Stimulated activated CD4-positive, alpha-beta T cell treated with anti-CD3 and anti-CD28 coated beads, Interleukin-1b, Interleukin-23, amount 100 ng/mL, for 4 hours (primary cell): ENCODE measurements around the gene DCC.

Experiments
- DNase-seq, 2 donors: peaks; one replicate each; pipeline ENCODE4 v3.0.0-alpha.2; 2020; ENCODE audit warnings: low read depth in 2 of 2

The DCC gene

GRCh38 chr18:52339891-52340371 lies at the start of gene DCC:
Gene DCC, plus strand, starts transcription at chr18:52340197. Its CDS starts 591 bp downstream, at chr18:52340788.
- no peak for DNase-seq

GRCh38 chr18:52310651-52311050 lies 29.3 kb upstream of the DCC start:
- DNase-seq = no peak

GRCh38 chr18:52311331-52311730 lies 28.7 kb upstream of the DCC start:
- DNase-seq = no peak

- DNase-seq = no peak
Measured at GRCh38 chr18:52312346-52312745, 27.7 kb upstream of the DCC start.

- no peak for DNase-seq
Measured at GRCh38 chr18:52313213-52313612, 26.8 kb upstream of the DCC start.

- no peak for DNase-seq
Measured at GRCh38 chr18:52319424-52319983, 20.5 kb upstream of the DCC start.

GRCh38 chr18:52322307-52322706 lies 17.7 kb upstream of the DCC start:
- DNase-seq = no peak

- DNase-seq = no peak
Measured at GRCh38 chr18:52323802-52324201, 16.2 kb upstream of the DCC start.

GRCh38 chr18:52325997-52326396 lies 14.0 kb upstream of the DCC start:
- no peak for DNase-seq

GRCh38 chr18:52333860-52334259 lies 6.1 kb upstream of the DCC start:
- no peak for DNase-seq

- DNase-seq = no peak
Measured at GRCh38 chr18:52334307-52334706, 5.7 kb upstream of the DCC start.

- DNase-seq = no peak
Measured at GRCh38 chr18:52334896-52335295, 5.1 kb upstream of the DCC start.

GRCh38 chr18:52337276-52337675 lies 2.7 kb upstream of the DCC start:
- no peak for DNase-seq

GRCh38 chr18:52340406-52341102 lies 557 bp downstream of the DCC start:
- DNase-seq = no peak

GRCh38 chr18:52341103-52341432 lies 1.1 kb downstream of the DCC start:
- no peak for DNase-seq

- no peak for DNase-seq
Measured at GRCh38 chr18:52341608-52342381, 1.8 kb downstream of the DCC start.

GRCh38 chr18:52342456-52342855 lies 2.5 kb downstream of the DCC start:
- DNase-seq = no peak

GRCh38 chr18:52343138-52343537 lies 3.1 kb downstream of the DCC start:
- DNase-seq = no peak

- no peak for DNase-seq
Measured at GRCh38 chr18:52343731-52344340, 3.8 kb downstream of the DCC start.

GRCh38 chr18:52344881-52345280 lies 4.9 kb downstream of the DCC start:
- no peak for DNase-seq

- no peak for DNase-seq
Measured at GRCh38 chr18:52345428-52345827, 5.4 kb downstream of the DCC start.

- DNase-seq = no peak
Measured at GRCh38 chr18:52348209-52348608, 8.2 kb downstream of the DCC start.

GRCh38 chr18:52349498-52349897 lies 9.5 kb downstream of the DCC start:
- no peak for DNase-seq
